ENCODE results near the gene EPSTI1. TPM values are rescaled to one million over a fixed set of nuclear protein-coding genes. Genes with fewer than 3 reads are reported as not detected.

Gene EPSTI1
- total and polyA plus RNA-seq, 10 of the 15 experiments (the other 5 are each of a cell fraction or from before 2014, with no cell fraction given) = 4.7 to 32.0 (median 24.2) TPM

DNA sequence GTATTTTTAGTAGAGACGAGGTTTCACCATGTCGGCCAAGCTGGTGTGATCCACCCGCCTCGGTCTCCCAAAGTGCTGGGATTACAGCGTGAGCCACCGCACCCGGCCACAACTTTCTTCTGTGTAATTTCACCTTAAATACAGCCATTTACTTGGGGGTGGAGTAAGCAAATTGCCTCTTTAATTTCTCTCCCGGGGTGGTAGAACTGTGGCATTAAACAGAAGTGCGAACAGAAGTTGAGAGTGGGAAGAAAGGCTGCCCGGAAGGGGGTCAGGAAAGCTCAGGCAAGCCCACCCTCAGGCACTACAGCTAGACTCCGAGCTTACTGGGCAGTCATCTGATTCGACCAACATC is 30.9 kb upstream of the EPSTI1 start:
- ChIA-PET RAD21 (ENCODE audit: unreplicated experiment) (interaction anchor here (0.7 to 5.2 kb wide), 13 partner anchors 9 to 109 kb away, joined by 3 to 33 read pairs (median 5); partner anchors contain the start of gene EPSTI1), SMC1A (ENCODE audit: uncharacterized antibody, unreplicated experiment) (interaction anchor here (0.6 to 11.8 kb wide), 21 partner anchors 9 to 145 kb away, joined by 3 to 150 read pairs (median 4); partner anchors contain the start of gene EPSTI1), CTCF (interaction anchor here (0.6 to 3.2 kb wide), 14 partner anchors 9 to 109 kb away, joined by 3 to 17 read pairs (median 4); no protein-coding TSS in a partner anchor), POLR2A (interaction anchor here (1.1 to 5.5 kb wide), 3 partner anchors 26 to 32 kb away, joined by 3 to 49 read pairs (median 15); partner anchors contain the start of gene EPSTI1)
- FAIRE-seq (no peak), ATAC-seq (no peak), DNase-seq (ENCODE audit: low read depth, low spot score) (no peak)
- Histone ChIP-seq H3K9ac (ENCODE audit: control insufficient read depth, insufficient read depth, low read length) (peak overlapping the region; percentile 92), H3K4me3 (peak overlapping the region; percentile 93), H2AFZ (ENCODE audit: control insufficient read depth, low read depth, low read length) (peak overlapping the region; percentile 78), H3K4me1 (ENCODE audit: control insufficient read depth, insufficient read depth, low read length) (peaks cover 6% of the 10 kb centered on the region), H3K27ac (ENCODE audit: control insufficient read depth, insufficient read depth) (peak overlapping the region; percentile 83), H3K36me3 (ENCODE audit: control insufficient read depth in 2 of 2, insufficient read depth in 2 of 2, low read length in 1 of 2) (no peaks in the 10 kb centered on the region), H3K4me2 (ENCODE audit: control insufficient read depth, insufficient read depth) (peak overlapping the region; percentile 82), H3K79me2 (ENCODE audit: control insufficient read depth, insufficient read depth, low read length) (peaks cover 30% of the 10 kb centered on the region), H4K20me1 (ENCODE audit: control insufficient read depth, insufficient read depth) (no peaks in the 10 kb centered on the region), H3K27me3 (replicated peaks in 1 of 2; ENCODE audit: control insufficient read depth in 2 of 2, insufficient read depth in 2 of 2, low read length in 1 of 2) (no peaks in the 10 kb centered on the region), H3K9me3 (replicated peaks; ENCODE audit: control insufficient read depth, insufficient read depth, low read length) (no peaks in the 10 kb centered on the region)
- 61% methylated on average over 12 of the region's 12 CpGs for WGBS (ENCODE audit: insufficient coverage, insufficient replicate concordance, low lambda C conversion rate, missing lambda C conversion rate)
- intact Hi-C loops (cut with micrococcal nuclease; ENCODE audit: unreplicated experiment) = loop anchor here (1.0 kb wide), 2 partner anchors 31 to 53 kb away; partner anchors contain the start of gene EPSTI1
- in situ Hi-C loops (cut with MboI) = no loop called here
- TF ChIP-seq CHD1 (IDR thresholded peaks at IDR 0.05; ENCODE audit: low read depth, low read length) = no peak
- TF ChIP-seq NFXL1 (IDR thresholded peaks at IDR 0.05; ENCODE audit: borderline replicate concordance) = no peak
- TF ChIP-seq CHD4 (IDR thresholded peaks at IDR 0.05) = no peak
- no peak for TF ChIP-seq BHLHE40 (IDR thresholded peaks at IDR 0.05; ENCODE audit: borderline replicate concordance in 1 of 2, low read depth in 2 of 2, low read length in 1 of 2)
- no peak for TF ChIP-seq BACH1 (IDR thresholded peaks at IDR 0.05; ENCODE audit: borderline replicate concordance)
- no peak for TF ChIP-seq BCL11A (IDR thresholded peaks at IDR 0.05; ENCODE audit: low read depth, low read length)
- TF ChIP-seq NR2F1 (conservative IDR thresholded peaks at IDR 0.05) = no peak
- TF ChIP-seq SUZ12 (IDR thresholded peaks at IDR 0.05; ENCODE audit: unreplicated experiment) = no peak
- TF ChIP-seq IKZF1 (conservative IDR thresholded peaks at IDR 0.05) = no peak
- TF ChIP-seq TCF12 (IDR thresholded peaks at IDR 0.05; ENCODE audit: low read depth, low read length) = no peak
- TF ChIP-seq TARDBP (IDR thresholded peaks at IDR 0.05; ENCODE audit: borderline replicate concordance) = no peak
- TF ChIP-seq YBX1 (IDR thresholded peaks at IDR 0.05) = no peak
- TF ChIP-seq ZNF207 (IDR thresholded peaks at IDR 0.05; ENCODE audit: borderline replicate concordance) = no peak
- no peak for TF ChIP-seq EED (IDR thresholded peaks at IDR 0.05; ENCODE audit: low read depth)
- no TSS peak for BruUV-seq (replicated peaks)

Measured in GM12878 (cell line).